HepG2 (cell line): ENCODE measurements around the gene PELO. TPM values are rescaled to one million over a fixed set of nuclear protein-coding genes. Genes with fewer than 3 reads are reported as not detected.

Experiments
- ARNT ChIP-seq: fragments of 450-650 bp; IDR thresholded peaks from 2 replicates; pipeline ENCODE4 v1.6.1; 2017
- ATF7-NPFF ChIP-seq: sonication (generic); formaldehyde crosslinking; IDR thresholded peaks from 2 replicates; pipeline ENCODE4 v1.8.1; 2023; ENCODE audit warnings: mild to moderate bottlenecking, low read depth, missing genetic modification reagents, moderate library complexity
- BRD4 ChIP-seq: sonication (generic); formaldehyde crosslinking; IDR thresholded peaks from 2 replicates; pipeline ENCODE4 v1.4.0; 2020; ENCODE audit warnings: missing genetic modification reagents
- CEBPB ChIP-seq: IDR thresholded peaks from 2 replicates; pipeline ENCODE4 v1.6.1; 2011; ENCODE audit warnings: low read depth, low read length, improper control_type of control experiment, borderline replicate concordance
- ETV6 ChIP-seq: sonication (generic); formaldehyde crosslinking; conservative IDR thresholded peaks from 2 replicates; pipeline ENCODE4 v1.4.0; 2020; ENCODE audit warnings: missing genetic modification reagents
- IKZF1 ChIP-seq: fragments of 450-650 bp; IDR thresholded peaks from 2 replicates; pipeline ENCODE4 v1.7.1; 2016
- KLF12 ChIP-seq: sonication (generic); formaldehyde crosslinking; IDR thresholded peaks from 2 replicates; pipeline ENCODE4 v1.4.0; 2020; ENCODE audit warnings: missing genetic modification reagents, borderline replicate concordance
- KLF16 ChIP-seq, 2 experiments: sonication (generic) in 1 of 2; formaldehyde crosslinking in 1 of 2; IDR thresholded peaks; 2 replicates each; pipeline versions ENCODE4 v1.6.1 to v1.8.0; 2016 to 2023; ENCODE audit warnings: missing genetic modification reagents in 2 of 2, missing compliant biosample characterization in 1 of 2
- NR1H2 ChIP-seq: sonication (generic); formaldehyde crosslinking; IDR thresholded peaks from 2 replicates; pipeline ENCODE4 v1.8.1; 2022; ENCODE audit warnings: low read depth, missing genetic modification reagents, borderline replicate concordance
- PAX8 ChIP-seq: sonication (generic); formaldehyde crosslinking; IDR thresholded peaks from 2 replicates; pipeline ENCODE4 v1.8.0; 2022; ENCODE audit warnings: mild to moderate bottlenecking, missing genetic modification reagents, borderline replicate concordance
- ZC3H13 ChIP-seq: sonication (generic); formaldehyde crosslinking; IDR thresholded peaks from 2 replicates; pipeline ENCODE4 v1.8.1; 2023; ENCODE audit warnings: mild to moderate bottlenecking, missing genetic modification reagents, moderate library complexity
- ZNF10 ChIP-seq: sonication (generic); formaldehyde crosslinking; IDR thresholded peaks from 2 replicates; pipeline ENCODE4 v1.4.0; 2020; ENCODE audit warnings: mild to moderate bottlenecking, low read depth, missing genetic modification reagents, borderline replicate concordance
- ZNF235 ChIP-seq: sonication (generic); formaldehyde crosslinking; IDR thresholded peaks from 2 replicates; pipeline ENCODE4 v1.8.1; 2023; ENCODE audit warnings: mild to moderate bottlenecking, missing genetic modification reagents, borderline replicate concordance
- ZNF441 ChIP-seq: sonication (generic); formaldehyde crosslinking; IDR thresholded peaks from 2 replicates; pipeline ENCODE4 v1.7.0; 2021; ENCODE audit warnings: missing genetic modification reagents, borderline replicate concordance
- ZNF557 ChIP-seq: sonication (generic); formaldehyde crosslinking; IDR thresholded peaks from 2 replicates; pipeline ENCODE4 v1.4.0; 2020; ENCODE audit warnings: missing genetic modification reagents
- ZSCAN21 ChIP-seq: sonication (generic); formaldehyde crosslinking; IDR thresholded peaks from 2 replicates; pipeline ENCODE4 v1.8.0; 2022; ENCODE audit warnings: mild to moderate bottlenecking, missing genetic modification reagents, moderate library complexity, borderline replicate concordance
- polyA plus RNA-seq, 8 experiments: library from polyadenylated mRNA; depleted of rRNA in 3 of 8; stranded (reverse) in 7 of 8; unstranded in 1 of 8; fragments of >200 nt; fragmentation: Illumina TruSeq in 4 of 8; extraction: Trizol in 4 of 8; gene quantifications; 2 replicates each; pipeline versions ENCODE4 v1.2.1 to v1.2.3, GENCODE V29; 2011 to 2016; ENCODE audit warnings: low read depth in 4 of 8, missing spikeins in 1 of 8, mixed read lengths in 1 of 8; ENCODE audit not compliant: insufficient read depth in 1 of 8
- total RNA-seq, 5 experiments: library from RNA; depleted of rRNA; stranded (reverse); fragments of >200 nt; fragmentation: Illumina TruSeq; extraction: Trizol; gene quantifications; 2 replicates each; pipeline ENCODE4 v1.2.3, GENCODE V29; 2016; ENCODE audit warnings: low read depth in 1 of 5
- TF ChIP-seq, protein P1 (sequence below): IDR thresholded peaks from 2 replicates; pipeline ENCODE4 v1.6.1; 2018; ENCODE audit warnings: missing genetic modification reagents
- TF ChIP-seq, protein P2 (sequence below): sonication (generic); formaldehyde crosslinking; IDR thresholded peaks from 2 replicates; pipeline ENCODE4 v1.8.1; 2022; ENCODE audit warnings: low read depth, mild to moderate bottlenecking, missing genetic modification reagents
- TF ChIP-seq, protein P3 (sequence below): sonication (generic); formaldehyde crosslinking; IDR thresholded peaks from 2 replicates; pipeline ENCODE4 v1.4.0; 2020; ENCODE audit warnings: missing genetic modification reagents
- TF ChIP-seq, protein P4 (sequence below): sonication (generic); formaldehyde crosslinking; IDR thresholded peaks from 2 replicates; pipeline ENCODE4 v1.8.0; 2022; ENCODE audit warnings: mild to moderate bottlenecking, missing genetic modification reagents, moderate library complexity

Gene PELO
- total and polyA plus RNA-seq, 2 of the 13 experiments (the other 11 are each of a cell fraction or from before 2014, with no cell fraction given) = 19.0 to 23.9 TPM

DNA sequence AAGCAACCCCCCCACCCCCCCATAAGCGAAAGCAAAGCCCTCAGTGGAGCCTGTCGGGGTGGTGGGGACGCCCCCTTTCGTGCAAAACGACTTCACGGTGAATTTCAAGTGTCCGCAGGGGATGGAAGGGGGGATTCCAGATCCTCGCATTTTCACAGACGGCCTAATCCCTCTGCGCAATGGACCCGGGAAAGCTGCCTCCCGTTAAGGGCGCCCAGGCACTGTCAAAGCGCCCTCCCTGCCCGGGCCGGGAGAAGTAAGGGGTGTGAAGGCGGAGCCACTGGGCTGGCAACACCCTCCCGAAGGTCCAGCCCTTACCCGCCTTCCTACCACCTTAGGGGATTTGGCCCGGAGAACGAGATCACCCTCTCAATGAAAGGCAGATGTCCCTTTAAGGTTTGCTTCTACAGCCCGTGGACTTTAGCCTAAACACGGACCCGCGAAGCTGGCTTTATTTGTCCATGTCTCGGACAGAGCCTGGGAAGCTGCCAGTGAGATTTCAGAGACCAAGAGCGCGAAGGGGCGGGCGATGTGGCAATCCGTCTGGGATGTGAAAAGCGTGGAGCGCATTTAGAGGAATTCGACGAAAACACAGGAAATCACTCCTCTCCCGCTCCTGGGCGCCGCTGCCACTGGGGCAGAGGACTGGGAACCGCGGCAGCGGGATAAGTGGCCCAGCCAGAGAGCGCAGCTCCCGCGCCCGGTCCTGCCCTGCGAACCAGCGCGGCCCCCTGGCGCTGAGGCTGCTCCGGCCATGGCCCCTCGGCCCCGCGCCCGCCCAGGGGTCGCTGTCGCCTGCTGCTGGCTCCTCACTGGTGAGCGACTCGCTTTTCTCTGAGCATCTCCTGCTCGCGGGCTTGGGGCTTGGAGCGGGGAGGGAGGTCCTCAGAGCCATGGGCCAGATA is at the start of gene PELO, which contains the start of gene ITGA1 (continued):
- no peak for TF ChIP-seq ZNF441
- TF ChIP-seq ZNF557 = no peak
- no peak for TF ChIP-seq ZNF10 (CRISPR knock-in tag)
- TF ChIP-seq PAX8 (CRISPR knock-in tag) = no peak
- TF ChIP-seq ZNF235 = no peak; the same call in 1 of the 2 replicates
- no peak for TF ChIP-seq ARNT
- TF ChIP-seq, protein P1, sequence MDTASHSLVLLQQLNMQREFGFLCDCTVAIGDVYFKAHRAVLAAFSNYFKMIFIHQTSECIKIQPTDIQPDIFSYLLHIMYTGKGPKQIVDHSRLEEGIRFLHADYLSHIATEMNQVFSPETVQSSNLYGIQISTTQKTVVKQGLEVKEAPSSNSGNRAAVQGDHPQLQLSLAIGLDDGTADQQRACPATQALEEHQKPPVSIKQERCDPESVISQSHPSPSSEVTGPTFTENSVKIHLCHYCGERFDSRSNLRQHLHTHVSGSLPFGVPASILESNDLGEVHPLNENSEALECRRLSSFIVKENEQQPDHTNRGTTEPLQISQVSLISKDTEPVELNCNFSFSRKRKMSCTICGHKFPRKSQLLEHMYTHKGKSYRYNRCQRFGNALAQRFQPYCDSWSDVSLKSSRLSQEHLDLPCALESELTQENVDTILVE (CRISPR knock-in tag) = peak; percentile 69; the same call in 1 of the 2 replicates
- TF ChIP-seq KLF16 (CRISPR knock-in tag; IDR thresholded peaks at IDR 0.05) = 0 out of 4 replicates have a peak, but pooled peaks of 1 of the 2 experiments have one; percentile 65
- peak; percentile 74; the same call in 1 of the 2 replicates for TF ChIP-seq ATF7-NPFF (CRISPR knock-in tag)
- TF ChIP-seq, protein P2, sequence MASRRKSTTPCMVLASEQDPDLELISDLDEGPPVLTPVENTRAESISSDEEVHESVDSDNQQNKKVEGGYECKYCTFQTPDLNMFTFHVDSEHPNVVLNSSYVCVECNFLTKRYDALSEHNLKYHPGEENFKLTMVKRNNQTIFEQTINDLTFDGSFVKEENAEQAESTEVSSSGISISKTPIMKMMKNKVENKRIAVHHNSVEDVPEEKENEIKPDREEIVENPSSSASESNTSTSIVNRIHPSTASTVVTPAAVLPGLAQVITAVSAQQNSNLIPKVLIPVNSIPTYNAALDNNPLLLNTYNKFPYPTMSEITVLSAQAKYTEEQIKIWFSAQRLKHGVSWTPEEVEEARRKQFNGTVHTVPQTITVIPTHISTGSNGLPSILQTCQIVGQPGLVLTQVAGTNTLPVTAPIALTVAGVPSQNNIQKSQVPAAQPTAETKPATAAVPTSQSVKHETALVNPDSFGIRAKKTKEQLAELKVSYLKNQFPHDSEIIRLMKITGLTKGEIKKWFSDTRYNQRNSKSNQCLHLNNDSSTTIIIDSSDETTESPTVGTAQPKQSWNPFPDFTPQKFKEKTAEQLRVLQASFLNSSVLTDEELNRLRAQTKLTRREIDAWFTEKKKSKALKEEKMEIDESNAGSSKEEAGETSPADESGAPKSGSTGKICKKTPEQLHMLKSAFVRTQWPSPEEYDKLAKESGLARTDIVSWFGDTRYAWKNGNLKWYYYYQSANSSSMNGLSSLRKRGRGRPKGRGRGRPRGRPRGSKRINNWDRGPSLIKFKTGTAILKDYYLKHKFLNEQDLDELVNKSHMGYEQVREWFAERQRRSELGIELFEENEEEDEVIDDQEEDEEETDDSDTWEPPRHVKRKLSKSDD = 0 out of 2 replicates have a peak, but pooled peaks have one; percentile 40
- no peak for TF ChIP-seq BRD4
- TF ChIP-seq ZC3H13 (CRISPR knock-in tag) = no peak
- peak; percentile 46; the same call in 1 of the 2 replicates for TF ChIP-seq NR1H2 (CRISPR knock-in tag)
- peak; percentile 92 for TF ChIP-seq CEBPB
- TF ChIP-seq, protein P3, sequence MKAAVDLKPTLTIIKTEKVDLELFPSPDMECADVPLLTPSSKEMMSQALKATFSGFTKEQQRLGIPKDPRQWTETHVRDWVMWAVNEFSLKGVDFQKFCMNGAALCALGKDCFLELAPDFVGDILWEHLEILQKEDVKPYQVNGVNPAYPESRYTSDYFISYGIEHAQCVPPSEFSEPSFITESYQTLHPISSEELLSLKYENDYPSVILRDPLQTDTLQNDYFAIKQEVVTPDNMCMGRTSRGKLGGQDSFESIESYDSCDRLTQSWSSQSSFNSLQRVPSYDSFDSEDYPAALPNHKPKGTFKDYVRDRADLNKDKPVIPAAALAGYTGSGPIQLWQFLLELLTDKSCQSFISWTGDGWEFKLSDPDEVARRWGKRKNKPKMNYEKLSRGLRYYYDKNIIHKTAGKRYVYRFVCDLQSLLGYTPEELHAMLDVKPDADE (CRISPR knock-in tag) = no peak
- TF ChIP-seq, protein P4, sequence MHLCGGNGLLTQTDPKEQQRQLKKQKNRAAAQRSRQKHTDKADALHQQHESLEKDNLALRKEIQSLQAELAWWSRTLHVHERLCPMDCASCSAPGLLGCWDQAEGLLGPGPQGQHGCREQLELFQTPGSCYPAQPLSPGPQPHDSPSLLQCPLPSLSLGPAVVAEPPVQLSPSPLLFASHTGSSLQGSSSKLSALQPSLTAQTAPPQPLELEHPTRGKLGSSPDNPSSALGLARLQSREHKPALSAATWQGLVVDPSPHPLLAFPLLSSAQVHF (CRISPR knock-in tag) = no peak
- no peak for TF ChIP-seq IKZF1
- TF ChIP-seq ETV6 (CRISPR knock-in tag) = 0 out of 2 replicates have a peak, but pooled peaks have one; percentile 43
- no peak; the same call in 1 of the 2 replicates for TF ChIP-seq KLF12 (CRISPR knock-in tag)
- TF ChIP-seq ZSCAN21 (CRISPR knock-in tag) = peak; percentile 75; the same call in 1 of the 2 replicates
